D721Med (cell line): Measurements from ENCODE around the gene LSM3.

Experiments
- DNase-seq: peaks from one replicate; pipeline ENCODE4 v3.0.0; 2011; ENCODE audit warnings: low spot score; ENCODE audit not compliant: insufficient read length
- FAIRE-seq: peaks from 2 replicates; lab custom pipeline; 2011; peaks lifted over from hg19 to GRCh38; lab: Jason Lieb, UNC
- TF ChIP-seq, protein P1 (sequence below): IDR thresholded peaks from 2 replicates; pipeline ENCODE4 v1.5.1; 2012; ENCODE audit warnings: mild to moderate bottlenecking, control low read depth; ENCODE audit not compliant: insufficient read depth; ENCODE audit errors: missing control alignments

Gene LSM3

DNA sequence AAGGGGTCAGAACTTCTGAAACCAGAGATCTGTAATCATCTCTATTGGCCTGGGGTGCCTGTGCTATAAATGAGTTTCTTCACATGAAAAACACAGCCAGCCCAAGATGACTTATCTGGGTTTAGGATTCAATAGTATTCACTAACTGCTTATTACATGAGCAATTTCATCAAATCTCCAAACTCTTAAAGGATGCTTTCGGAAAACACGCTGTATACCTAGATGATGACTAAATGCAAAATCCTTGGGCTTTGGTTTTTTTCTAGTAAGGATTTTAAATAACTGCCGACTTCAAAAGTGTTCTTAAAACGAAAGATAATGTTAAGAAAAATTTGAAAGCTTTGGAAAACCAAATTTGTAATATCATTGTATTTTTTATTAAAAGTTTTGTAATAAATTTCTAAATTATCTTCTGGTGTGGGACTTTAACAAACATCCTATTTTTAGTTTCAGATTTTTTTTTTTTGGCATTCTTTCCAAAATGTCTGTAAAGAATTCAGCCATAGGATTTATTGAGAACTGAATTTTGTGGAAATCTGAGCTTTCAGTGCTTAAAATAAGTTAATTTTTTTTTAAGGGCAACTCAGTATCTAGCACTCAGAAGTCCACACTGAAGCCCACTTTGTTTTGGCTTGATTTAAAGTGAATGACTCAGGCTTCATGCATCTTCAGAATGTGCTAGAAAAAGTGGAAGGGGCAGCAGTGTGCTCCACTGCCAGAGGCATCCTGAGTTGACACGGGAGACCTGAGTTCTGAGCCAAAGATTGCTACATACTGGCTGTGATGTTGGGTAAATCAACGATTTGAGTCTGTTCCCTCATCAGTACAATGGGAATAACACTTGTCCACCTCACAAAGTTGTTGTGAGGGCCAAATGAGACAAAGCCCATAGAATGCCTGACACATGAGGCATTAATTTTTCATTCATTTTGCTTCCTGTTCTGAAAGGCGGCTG is 35.1 kb upstream of the LSM3 start:
- TF ChIP-seq, protein P1, sequence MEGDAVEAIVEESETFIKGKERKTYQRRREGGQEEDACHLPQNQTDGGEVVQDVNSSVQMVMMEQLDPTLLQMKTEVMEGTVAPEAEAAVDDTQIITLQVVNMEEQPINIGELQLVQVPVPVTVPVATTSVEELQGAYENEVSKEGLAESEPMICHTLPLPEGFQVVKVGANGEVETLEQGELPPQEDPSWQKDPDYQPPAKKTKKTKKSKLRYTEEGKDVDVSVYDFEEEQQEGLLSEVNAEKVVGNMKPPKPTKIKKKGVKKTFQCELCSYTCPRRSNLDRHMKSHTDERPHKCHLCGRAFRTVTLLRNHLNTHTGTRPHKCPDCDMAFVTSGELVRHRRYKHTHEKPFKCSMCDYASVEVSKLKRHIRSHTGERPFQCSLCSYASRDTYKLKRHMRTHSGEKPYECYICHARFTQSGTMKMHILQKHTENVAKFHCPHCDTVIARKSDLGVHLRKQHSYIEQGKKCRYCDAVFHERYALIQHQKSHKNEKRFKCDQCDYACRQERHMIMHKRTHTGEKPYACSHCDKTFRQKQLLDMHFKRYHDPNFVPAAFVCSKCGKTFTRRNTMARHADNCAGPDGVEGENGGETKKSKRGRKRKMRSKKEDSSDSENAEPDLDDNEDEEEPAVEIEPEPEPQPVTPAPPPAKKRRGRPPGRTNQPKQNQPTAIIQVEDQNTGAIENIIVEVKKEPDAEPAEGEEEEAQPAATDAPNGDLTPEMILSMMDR, result no peak
- no peak for DNase-seq
- no peak for FAIRE-seq

DNA sequence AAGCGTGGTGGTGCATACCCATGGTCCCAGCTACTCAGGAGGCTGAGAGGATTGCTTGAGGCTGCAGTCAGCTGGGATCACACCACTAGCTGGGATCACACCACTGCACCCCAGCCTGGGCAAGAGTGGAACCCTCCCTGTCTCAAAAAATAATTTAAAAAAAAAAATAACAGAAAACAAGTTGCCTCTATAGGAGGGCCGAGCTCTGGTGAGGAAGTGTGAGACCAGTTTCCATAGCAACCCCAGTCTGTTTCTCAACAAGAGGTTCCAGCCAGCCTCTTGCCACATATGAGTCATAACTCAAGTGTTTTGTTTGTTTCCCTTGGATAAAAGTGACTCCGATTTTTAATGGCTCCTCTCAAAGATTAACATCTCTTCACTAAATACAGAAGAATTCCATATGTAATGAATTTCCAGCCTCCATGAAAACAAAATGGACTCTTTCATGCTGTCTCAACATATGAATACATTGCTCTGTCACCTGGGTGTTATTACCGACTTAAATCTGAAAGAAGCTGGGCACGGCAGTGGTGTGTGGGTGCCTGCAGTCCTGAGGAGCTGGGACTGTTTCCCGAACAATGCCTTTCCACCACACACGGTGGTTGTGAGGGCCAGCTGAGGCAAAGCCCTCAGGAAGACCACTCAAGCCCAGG is 34.1 kb upstream of the LSM3 start:
- TF ChIP-seq, protein P1, result no peak
- FAIRE-seq, result no peak
- no peak for DNase-seq

DNA sequence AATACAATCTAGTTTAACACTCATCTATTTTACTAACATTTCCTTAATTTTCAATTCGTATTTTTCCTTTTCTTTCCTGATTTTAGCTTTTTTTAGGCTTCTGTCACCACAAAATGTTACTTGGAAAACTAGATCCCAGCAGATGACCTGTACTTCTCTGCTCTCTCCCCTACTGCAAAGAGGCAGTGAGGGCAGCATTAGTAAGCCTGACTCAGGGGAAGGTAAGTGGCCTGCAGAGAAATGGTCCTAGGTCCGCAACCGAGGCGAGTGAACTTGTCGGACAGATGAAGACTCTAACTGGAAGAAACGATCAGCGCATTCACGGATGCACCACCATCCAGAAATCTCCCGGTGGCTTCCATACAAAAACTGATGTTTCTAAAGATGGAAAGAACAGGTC is 33.4 kb upstream of the LSM3 start:
- FAIRE-seq (no peak), DNase-seq (no peak)
- TF ChIP-seq, protein P1, result no peak

DNA sequence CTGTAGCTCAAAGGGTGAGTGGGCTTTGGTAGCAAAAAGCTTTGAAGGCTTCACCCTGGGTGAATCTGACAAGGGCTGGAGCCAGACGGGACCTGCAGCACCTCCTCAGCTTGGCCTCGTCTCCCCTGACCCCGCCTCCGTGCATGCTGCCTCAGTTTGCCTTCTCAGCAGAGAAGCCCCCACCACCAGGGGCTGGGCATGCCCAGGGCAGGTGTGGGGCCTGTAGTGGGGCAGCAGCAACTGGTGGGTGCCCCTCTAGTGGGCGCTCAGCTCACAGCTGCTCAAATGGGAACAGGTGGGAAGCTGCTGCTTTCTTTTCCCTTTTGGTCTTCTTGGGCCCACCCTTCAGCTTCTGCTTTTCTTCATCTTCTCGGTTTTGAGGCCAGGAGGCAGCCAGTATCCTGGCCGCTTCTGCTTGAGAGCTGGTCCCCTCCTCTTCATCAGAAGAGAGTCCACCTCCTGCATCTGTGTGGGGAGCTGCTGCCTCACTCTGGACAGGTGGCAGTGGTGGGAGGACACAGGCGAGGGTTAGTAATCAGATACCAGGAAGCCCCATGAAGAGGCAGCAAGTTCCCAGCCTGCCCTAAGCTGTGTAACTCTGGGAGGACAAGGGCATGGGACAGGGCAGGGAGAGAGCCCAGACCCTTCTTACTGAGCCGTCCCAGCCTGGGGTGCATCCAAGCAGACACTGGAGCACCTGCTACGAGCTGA is 32.8 kb upstream of the LSM3 start:
- FAIRE-seq (no peak), DNase-seq (no peak)
- TF ChIP-seq, protein P1, result no peak

DNA sequence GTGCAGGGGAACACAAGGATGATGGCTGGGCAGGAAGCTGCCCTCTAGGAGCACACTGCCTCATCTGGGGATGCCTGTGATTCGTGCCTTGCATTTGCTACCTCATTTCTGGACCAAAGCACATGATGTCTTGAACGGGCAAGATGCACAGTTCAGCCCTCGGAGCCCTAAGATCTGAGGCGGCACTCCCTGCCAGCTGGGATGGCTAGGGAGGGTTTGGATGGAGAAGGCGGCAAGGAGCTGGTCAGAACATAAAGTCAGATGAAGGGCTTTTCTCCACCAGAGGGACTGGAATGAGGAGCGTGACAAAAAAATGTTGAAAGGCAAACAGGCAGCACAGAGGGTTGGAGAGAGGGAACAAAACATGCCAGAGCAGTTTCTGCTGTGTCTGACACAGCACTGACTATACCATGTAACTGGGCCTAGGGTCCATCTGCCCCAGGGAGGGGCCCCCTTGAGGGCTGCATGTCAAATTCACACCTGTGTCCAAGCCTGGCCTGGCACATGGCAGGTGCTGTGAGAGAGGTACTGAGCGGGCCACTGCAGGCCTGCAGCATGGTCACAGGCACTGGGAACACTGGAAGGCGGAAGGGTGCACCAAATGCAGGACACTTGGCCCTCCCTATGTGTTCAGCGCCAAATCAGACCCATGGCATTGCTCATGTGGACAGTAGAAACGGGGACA is 32.1 kb upstream of the LSM3 start:
- TF ChIP-seq, protein P1, result no peak
- FAIRE-seq, result no peak
- DNase-seq, result no peak

DNA sequence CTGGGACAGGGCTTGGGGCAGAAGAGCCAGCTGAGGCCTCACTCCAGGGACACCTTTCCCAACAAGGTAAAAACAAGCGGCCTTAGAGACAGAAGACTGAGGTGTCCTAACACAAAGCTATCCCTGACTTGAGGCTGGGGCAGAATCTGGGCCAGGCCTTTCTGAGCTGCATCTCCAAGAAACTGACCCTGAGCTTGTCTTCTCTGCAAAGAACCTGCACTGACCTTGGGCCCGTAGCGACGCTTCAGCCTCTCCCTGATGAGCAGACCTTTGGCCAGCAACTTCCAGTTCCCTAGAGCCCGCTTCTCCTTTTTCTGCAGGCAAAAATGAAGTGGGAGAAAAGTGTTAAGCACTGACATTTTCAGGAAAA is 31.6 kb upstream of the LSM3 start:
- FAIRE-seq, result no peak

More for the DNA sequence above, 31.6 kb upstream of the LSM3 start:
- DNase-seq, result no peak
- TF ChIP-seq, protein P1, result no peak
